Activated gamma-delta T cell (primary cell): ENCODE measurements around the gene DPP6.
"Not testable (repeated sequence)": the region's sequence is repeated elsewhere in the genome, so short reads cannot be mapped to it uniquely, and the experiment has no call there.

Experiments used
- DNase-seq: peaks from one replicate; lab custom pipeline; 2025; lab: John Stamatoyannopoulos, UW

DPP6 gene

GRCh38 chr7:154148791-154149516 is 96.8 kb downstream of the DPP6 start:
- DNase-seq, result not testable (repeated sequence)

GRCh38 chr7:154150656-154151055 is 98.5 kb downstream of the DPP6 start:
- not testable (repeated sequence) for DNase-seq

GRCh38 chr7:154151306-154151705 is 99.1 kb downstream of the DPP6 start:
- DNase-seq, result not testable (repeated sequence)

- DNase-seq, result not testable (repeated sequence)
Measured at GRCh38 chr7:154155928-154156327, 103.7 kb downstream of the DPP6 start.

GRCh38 chr7:154162921-154163320 is 110.7 kb downstream of the DPP6 start:
- DNase-seq, result not testable (repeated sequence)

GRCh38 chr7:154163642-154164041 is 111.4 kb downstream of the DPP6 start:
- DNase-seq, result not testable (repeated sequence)

- DNase-seq, result no peak
Measured at GRCh38 chr7:154167051-154167450, 114.9 kb downstream of the DPP6 start.

- DNase-seq, result no peak
Measured at GRCh38 chr7:154167807-154168206, 115.6 kb downstream of the DPP6 start.

GRCh38 chr7:154171422-154171821 is 119.2 kb downstream of the DPP6 start:
- no peak for DNase-seq

- no peak for DNase-seq
Measured at GRCh38 chr7:154172236-154172635, 120.0 kb downstream of the DPP6 start.

GRCh38 chr7:154177584-154177983 is 125.4 kb downstream of the DPP6 start:
- DNase-seq, result no peak

- DNase-seq, result no peak
Measured at GRCh38 chr7:154178895-154179294, 126.7 kb downstream of the DPP6 start.

- DNase-seq, result no peak
Measured at GRCh38 chr7:154183482-154183881, 131.3 kb downstream of the DPP6 start.

GRCh38 chr7:154183946-154184345 is 131.7 kb downstream of the DPP6 start:
- no peak for DNase-seq

- no peak for DNase-seq
Measured at GRCh38 chr7:154186811-154187210, 134.6 kb downstream of the DPP6 start.

- DNase-seq, result no peak
Measured at GRCh38 chr7:154188330-154188729, 136.1 kb downstream of the DPP6 start.

- no peak for DNase-seq
Measured at GRCh38 chr7:154195266-154195665, 143.1 kb downstream of the DPP6 start.

- DNase-seq, result no peak
Measured at GRCh38 chr7:154198481-154198880, 146.3 kb downstream of the DPP6 start.

GRCh38 chr7:154200241-154200640 is 148.0 kb downstream of the DPP6 start:
- no peak for DNase-seq

- DNase-seq, result no peak
Measured at GRCh38 chr7:154202002-154202401, 149.8 kb downstream of the DPP6 start.

GRCh38 chr7:154204046-154204445 is 151.8 kb downstream of the DPP6 start:
- DNase-seq, result no peak

GRCh38 chr7:154212861-154213260 is 160.7 kb downstream of the DPP6 start:
- no peak for DNase-seq

- DNase-seq, result no peak
Measured at GRCh38 chr7:154217688-154218340, 165.6 kb downstream of the DPP6 start.

- DNase-seq, result no peak
Measured at GRCh38 chr7:154231732-154232131, 179.5 kb downstream of the DPP6 start.
